Measurements from ENCODE around the gene TAGAP.

DNA sequence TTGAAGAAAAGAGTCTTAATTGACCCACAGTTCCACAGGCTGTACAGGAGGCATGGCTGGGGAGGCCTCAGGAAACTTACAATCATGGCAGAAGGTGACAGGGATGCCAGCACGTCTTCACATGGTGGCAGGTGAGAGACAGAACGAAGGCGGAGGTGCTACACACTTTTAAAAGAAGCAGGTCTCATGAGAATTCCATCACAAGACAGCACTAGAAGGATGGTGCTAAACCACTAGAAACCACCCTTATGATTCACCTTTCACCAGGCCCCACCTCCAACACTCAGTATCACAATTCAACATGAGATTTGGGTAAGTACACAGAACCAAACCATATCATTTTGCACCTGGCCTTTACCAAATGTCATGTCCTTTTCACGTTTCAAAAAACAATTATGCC, 20.9 kb downstream of the TAGAP start:
- TF ChIP-seq, protein P1, sequence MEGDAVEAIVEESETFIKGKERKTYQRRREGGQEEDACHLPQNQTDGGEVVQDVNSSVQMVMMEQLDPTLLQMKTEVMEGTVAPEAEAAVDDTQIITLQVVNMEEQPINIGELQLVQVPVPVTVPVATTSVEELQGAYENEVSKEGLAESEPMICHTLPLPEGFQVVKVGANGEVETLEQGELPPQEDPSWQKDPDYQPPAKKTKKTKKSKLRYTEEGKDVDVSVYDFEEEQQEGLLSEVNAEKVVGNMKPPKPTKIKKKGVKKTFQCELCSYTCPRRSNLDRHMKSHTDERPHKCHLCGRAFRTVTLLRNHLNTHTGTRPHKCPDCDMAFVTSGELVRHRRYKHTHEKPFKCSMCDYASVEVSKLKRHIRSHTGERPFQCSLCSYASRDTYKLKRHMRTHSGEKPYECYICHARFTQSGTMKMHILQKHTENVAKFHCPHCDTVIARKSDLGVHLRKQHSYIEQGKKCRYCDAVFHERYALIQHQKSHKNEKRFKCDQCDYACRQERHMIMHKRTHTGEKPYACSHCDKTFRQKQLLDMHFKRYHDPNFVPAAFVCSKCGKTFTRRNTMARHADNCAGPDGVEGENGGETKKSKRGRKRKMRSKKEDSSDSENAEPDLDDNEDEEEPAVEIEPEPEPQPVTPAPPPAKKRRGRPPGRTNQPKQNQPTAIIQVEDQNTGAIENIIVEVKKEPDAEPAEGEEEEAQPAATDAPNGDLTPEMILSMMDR (IDR thresholded peaks at IDR 0.05) = no peak
- no peak for TF ChIP-seq TCF12 (IDR thresholded peaks at IDR 0.05)
- TF ChIP-seq PBX3 (IDR thresholded peaks at IDR 0.05) = no peak
- no peak for TF ChIP-seq REST (IDR thresholded peaks at IDR 0.05; ENCODE audit: low read depth, low read length)
- TF ChIP-seq RCOR1 (IDR thresholded peaks at IDR 0.05; ENCODE audit: low read length) = no peak
- TF ChIP-seq, protein P2, sequence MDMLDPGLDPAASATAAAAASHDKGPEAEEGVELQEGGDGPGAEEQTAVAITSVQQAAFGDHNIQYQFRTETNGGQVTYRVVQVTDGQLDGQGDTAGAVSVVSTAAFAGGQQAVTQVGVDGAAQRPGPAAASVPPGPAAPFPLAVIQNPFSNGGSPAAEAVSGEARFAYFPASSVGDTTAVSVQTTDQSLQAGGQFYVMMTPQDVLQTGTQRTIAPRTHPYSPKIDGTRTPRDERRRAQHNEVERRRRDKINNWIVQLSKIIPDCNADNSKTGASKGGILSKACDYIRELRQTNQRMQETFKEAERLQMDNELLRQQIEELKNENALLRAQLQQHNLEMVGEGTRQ (IDR thresholded peaks at IDR 0.05; ENCODE audit: borderline replicate concordance, low read depth, low read length) = no peak
- no peak for TF ChIP-seq JUND (IDR thresholded peaks at IDR 0.05)
- TF ChIP-seq POLR2AphosphoS5 (IDR thresholded peaks at IDR 0.05; ENCODE audit: low read depth, low read length) = no peak
- no peak for TF ChIP-seq CHD2 (IDR thresholded peaks at IDR 0.05; ENCODE audit: low read length, partially characterized antibody)

All from SK-N-SH (cell line).